HG02678 (cell line): ENCODE measurements around the gene ATP8A2.

ENCODE experiments used
- ATAC-seq: cut with Tn5 transposase; IDR thresholded peaks from one replicate; pipeline ENCODE4 v1.9.1; 2021; ENCODE audit warnings: mild to moderate bottlenecking, moderate library complexity; ENCODE audit not compliant: unreplicated experiment

ATP8A2 gene

GRCh38 chr13:26022538-26023292 lies 650.9 kb downstream of the ATP8A2 start:
- ATAC-seq, result no peak

GRCh38 chr13:26024558-26024957 lies 652.8 kb downstream of the ATP8A2 start:
- ATAC-seq, result no peak

GRCh38 chr13:26025196-26025595 lies 653.4 kb downstream of the ATP8A2 start:
- no peak for ATAC-seq

DNA sequence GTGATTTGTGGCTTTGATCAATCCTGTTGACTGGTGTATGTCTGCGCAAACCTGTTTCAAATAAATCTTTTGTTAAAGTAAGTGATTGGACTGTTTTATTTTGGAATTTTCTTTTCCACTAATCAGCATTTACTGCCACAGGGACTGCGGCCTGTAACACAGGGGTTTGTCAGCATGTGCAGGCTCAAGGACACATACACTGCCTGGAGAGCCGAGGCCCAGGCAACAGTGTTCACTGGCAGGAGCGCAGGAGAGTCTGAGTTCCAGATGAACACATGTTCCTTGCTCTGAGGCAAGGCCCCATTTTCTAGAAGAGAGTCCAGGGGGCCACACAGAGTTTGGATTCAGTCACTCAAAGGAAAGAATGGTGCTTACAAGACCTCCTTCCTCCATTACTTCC lies 654.0 kb downstream of the ATP8A2 start:
- no peak for ATAC-seq

DNA sequence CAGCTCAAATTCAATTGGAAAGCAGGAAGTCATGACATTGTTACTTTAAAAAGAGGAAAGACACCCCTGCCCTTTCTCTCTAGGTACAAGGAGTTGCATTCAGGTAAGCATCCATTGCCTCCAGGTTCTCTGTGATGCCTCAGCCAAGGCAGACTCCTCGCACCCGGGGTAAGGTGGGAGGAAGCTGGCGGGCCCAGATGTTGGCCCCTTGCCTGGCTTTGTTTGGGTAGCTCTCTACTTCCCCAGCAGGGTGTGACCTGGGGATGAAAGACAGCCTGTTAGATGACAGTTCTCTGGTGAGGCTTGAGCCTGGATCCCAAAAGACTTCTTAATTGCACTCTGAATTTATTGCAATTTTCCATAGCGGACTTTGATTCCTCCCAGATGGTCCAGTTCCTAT lies 654.4 kb downstream of the ATP8A2 start:
- no peak for ATAC-seq

GRCh38 chr13:26029581-26030136 lies 657.9 kb downstream of the ATP8A2 start:
- no peak for ATAC-seq

DNA sequence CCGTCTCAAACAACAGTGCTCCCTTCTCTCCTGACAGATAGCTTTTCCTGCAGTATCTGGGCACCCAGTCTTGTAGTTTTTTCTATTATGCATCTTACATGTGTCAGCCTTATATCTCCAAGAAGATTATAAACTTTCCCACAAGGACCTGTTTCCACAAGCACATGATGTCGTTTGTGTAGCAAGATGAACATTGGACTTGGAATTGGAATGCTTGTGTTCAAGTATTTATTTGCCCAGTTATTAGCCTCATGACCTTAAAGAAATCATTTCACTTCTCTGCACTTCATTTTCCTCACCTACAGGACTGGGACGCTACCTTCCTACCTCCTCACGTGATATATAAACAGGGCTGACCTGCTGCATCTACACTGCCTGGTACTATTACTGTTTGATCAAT lies 658.6 kb downstream of the ATP8A2 start:
- no peak for ATAC-seq

- no peak for ATAC-seq
Measured at GRCh38 chr13:26034018-26034417, 662.2 kb downstream of the ATP8A2 start.

DNA sequence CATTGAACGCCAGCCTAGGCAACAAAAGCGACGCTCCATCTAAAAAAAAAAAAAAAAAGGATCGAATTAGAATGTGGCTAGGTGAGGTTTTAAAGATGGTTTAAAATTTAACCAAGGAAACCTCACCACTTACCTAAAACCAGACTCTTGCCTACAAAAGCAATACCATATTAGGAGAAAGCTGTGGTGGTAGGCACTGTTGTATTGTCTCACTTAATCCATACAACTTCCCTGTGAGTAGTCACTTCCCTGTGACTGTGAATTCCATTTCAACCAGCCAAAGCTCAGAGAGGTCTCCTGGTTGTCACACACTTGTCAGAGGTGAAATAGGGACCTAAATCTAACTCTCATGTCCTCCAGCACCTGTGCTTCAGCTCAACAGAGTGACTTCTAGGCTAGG lies 664.6 kb downstream of the ATP8A2 start:
- ATAC-seq, result no peak

DNA sequence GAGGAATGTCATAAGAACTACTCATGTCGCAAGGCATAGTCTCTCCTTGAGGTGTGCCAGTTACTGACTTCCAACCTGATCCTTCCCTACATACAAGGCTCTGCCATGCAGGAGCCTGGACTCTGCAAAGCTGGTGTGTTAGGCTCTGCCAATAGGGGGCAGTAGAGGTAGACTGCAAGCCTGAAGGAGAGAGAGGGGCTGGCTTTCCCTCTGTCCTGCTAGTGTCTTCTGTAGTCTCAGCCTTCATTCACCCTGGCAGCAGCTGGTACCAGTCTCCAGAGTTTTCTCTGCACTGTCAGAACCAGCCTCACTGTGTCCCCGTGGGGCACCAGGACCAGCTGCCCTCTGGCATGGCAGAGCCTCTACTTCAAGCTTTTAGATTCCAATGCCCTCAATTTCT lies 665.5 kb downstream of the ATP8A2 start:
- ATAC-seq, result no peak

GRCh38 chr13:26038931-26039475 lies 667.2 kb downstream of the ATP8A2 start:
- ATAC-seq, result no peak

DNA sequence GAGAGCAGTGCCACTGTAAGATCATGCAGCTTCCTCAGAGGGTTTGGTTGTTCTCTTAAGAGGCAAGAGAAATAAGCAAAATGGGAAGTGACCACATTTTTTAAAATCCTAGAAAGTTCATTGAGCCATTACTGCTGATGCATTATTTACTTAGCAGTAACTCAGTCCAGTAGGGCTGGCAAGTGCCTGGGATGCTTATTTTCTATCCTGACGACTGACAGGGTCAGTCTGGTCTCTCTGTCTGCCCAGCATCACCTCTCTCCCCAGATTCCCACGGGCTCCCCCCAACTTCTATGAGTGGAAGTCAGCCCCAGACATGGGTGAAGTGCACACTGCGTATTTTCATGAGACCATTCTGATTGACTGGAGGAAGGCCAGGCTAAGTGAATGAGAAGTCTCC lies 669.7 kb downstream of the ATP8A2 start:
- no peak for ATAC-seq

DNA sequence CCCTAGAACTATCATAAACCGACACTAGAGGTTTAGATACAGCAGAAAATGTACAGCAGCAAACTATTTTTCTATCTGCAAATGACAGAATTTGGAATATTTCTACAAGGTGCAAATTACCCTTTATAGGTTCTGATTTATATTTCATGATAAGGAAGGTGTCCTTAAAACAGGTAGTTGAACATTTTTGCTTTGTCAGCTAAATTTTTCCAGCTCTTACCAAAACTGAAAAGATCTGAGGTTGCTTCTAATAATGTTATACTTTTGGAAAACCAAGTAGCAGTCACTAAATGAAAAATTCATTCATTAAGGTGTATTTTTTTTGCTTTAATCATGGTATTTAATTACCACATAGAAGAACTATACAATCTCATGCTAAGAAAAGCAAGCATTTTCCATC lies 671.0 kb downstream of the ATP8A2 start:
- no peak for ATAC-seq

DNA sequence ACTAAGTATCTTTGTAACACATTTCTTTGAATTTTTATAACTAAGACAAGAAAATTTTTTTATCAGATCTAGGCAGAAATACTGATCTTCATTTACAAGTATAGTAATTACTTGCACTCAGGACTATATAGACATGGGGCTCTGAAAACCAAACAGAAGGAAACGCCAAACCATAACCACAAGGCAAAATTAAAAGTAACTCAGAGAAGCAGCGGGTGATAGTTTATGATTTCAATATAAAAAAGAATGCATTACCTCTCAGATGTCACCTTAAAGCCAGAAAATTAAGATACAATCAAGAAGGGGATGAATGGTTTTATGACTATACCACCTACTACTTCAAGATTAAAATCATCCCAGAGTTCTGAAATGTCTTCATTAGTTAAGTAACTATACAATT lies 673.4 kb downstream of the ATP8A2 start:
- ATAC-seq, result no peak

GRCh38 chr13:26046639-26047038 lies 674.9 kb downstream of the ATP8A2 start:
- no peak for ATAC-seq

- no peak for ATAC-seq
Measured at GRCh38 chr13:26047040-26047439, 675.3 kb downstream of the ATP8A2 start.

DNA sequence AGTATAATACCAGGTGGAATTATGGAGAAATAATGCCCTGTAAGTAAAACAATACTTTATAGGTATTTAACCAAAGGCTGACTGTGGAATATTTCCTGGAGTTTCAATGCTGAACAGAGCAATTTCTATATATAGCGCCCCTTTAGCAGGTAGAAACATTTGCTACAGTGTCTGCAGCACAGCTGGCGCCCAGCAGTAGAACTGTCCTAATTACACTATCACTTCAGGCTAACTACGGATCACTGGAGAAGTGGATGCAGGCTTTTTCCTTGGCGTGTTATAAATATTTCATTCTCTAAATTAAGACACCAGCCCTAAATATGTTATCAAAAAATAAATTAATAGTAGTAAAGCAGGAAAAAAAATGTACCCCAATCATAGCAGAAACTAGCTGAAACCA lies 677.0 kb downstream of the ATP8A2 start:
- ATAC-seq, result no peak

DNA sequence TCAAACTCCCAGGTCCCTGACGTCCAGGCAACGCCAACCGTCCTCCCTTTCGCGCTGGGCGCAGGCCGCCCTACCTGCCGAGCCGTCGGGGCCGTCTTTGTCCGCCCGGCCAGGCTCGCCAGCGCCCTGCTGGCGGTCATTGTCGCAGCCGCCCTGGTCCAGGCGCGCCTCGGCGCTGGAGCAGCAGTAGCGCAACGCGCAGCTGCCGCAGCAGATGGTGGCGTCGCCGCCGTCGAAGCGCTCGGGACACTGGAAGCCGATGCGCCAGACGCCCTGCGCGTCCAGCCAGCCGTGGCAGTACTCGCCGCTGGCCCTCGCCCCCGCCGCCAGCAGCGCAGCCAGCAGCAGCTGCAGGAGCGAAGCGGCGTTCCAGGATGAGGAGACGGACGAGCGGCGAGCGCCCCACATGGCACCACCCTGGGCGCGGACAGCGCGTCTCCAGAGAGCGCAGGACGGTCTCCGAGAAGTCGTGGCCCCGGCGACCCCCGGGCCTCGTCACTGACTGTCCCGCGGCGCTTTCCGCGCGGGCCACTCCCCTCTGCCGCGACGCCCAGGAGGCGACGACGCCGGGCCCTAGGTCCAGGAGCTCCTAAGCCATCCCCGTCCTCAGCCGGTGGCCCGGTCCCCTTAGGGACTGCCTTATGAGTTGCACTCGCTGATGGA lies 678.9 kb downstream of the ATP8A2 start:
- ATAC-seq, result no peak

DNA sequence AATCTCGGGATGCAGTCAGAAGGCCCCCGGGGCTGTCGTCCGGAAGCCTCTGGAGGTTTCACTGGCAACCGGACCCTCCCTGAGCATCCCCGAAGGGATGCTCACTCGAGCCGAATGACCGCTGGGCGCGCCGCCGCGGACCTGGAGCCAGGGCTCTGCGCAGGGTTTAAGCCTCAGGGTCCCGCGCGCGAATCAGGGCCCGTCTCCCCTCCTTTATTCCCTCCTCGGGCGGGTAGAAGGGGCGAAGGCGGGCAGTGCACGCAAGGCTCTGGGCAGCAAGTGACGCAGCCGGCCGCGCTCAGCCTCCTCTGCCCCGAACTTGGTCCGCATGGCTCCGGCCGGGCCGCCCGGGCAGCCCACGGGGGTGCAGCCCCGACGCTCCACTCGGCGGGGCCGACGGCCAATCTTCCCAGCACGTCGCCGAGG lies 679.5 kb downstream of the ATP8A2 start:
- no peak for ATAC-seq

DNA sequence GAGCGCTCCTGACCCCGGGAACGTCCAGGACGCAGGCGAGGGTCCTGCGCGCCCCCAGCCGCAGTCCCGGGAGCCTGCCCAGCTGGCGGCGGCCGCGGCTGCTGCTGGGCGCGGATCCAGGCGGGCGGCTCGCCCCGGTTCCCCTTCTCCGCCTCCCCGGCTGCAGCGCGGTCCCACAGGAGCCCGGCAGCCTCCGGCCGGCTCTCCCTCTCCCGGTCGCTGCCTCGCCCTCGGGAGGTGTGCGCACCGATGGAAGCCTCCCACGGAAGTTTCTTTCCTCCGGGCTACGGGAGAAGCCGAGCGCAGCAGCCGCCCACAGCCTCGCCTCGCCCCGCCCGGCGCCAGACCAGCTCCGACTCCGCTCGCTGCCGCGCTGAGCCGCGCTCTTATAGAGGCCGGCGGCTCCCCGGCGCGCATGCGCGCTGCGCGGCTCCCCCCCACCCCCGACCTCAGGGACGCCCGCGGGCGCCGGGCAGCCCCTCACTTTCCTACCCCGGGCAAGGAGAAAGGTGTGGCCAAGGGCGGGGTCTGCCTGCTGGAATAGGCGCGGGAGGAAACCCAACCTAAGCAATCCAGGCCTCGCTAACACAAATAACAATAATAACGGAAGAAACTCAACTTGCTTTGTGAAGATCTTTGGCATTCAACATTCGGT lies 680.0 kb downstream of the ATP8A2 start, which contains the start of gene SHISA2:
SHISA2 (minus strand) TSS at position 360 of the 655 bp plus-strand sequence. CDS start 1,041 bp downstream, outside the sequence.
- no peak for ATAC-seq

DNA sequence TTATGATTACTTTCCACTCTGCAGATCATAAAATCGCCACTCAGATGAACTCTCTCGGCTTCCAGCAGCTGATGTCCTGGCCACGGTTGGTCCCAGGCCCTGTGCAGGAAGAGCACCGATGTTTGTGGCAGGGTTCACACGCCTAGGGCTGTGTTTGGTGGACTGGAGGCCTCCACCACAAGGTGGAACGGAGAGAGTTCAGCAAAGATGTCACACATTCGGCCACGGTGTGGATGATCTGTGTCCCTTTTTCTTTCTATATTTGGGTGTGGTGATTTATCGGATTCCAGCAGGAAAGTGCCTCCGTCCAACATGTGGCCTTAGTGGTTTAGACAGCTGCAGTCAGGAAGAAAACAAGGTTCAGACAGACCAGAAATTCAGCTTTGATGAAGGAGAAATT lies 680.6 kb downstream of the ATP8A2 start:
- ATAC-seq, result no peak
